ENCODE measurements around the gene MTRR.

MTRR gene

GRCh38 chr5:7868773-7869473 is at the start of gene MTRR, which contains the start of gene FASTKD3:
Gene MTRR (plus strand): TSS chr5:7869148. CDS start chr5:7870795, 1,647 bp downstream.
Gene FASTKD3 (minus strand): TSS chr5:7869031. CDS start chr5:7868083, 948 bp downstream.
- peak; percentile 91 for DNase-seq

GRCh38 chr5:7822449-7822848 is 46.5 kb upstream of the MTRR start:
- DNase-seq = no peak

GRCh38 chr5:7823594-7823993 is 45.4 kb upstream of the MTRR start:
- no peak for DNase-seq

GRCh38 chr5:7824995-7825394 is 44.0 kb upstream of the MTRR start:
- DNase-seq = no peak

- DNase-seq = no peak
Observed at GRCh38 chr5:7825630-7826029, 43.3 kb upstream of the MTRR start.

GRCh38 chr5:7827610-7828009 is 41.3 kb upstream of the MTRR start:
- no peak for DNase-seq

GRCh38 chr5:7828269-7828668 is 40.7 kb upstream of the MTRR start:
- no peak for DNase-seq

GRCh38 chr5:7834982-7835381 is 34.0 kb upstream of the MTRR start:
- no peak for DNase-seq

- DNase-seq = no peak
Observed at GRCh38 chr5:7837403-7837802, 31.5 kb upstream of the MTRR start.

GRCh38 chr5:7842531-7842930 is 26.4 kb upstream of the MTRR start:
- DNase-seq = no peak

GRCh38 chr5:7844901-7845300 is 24.0 kb upstream of the MTRR start:
- DNase-seq = no peak

GRCh38 chr5:7845557-7845956 is 23.4 kb upstream of the MTRR start:
- DNase-seq = no peak

- no peak for DNase-seq
Observed at GRCh38 chr5:7846327-7846726, 22.6 kb upstream of the MTRR start.

- DNase-seq = peak; percentile 14
Observed at GRCh38 chr5:7848296-7848695, 20.7 kb upstream of the MTRR start.

- DNase-seq = peak; percentile 11
Observed at GRCh38 chr5:7849681-7850394, 19.1 kb upstream of the MTRR start.

- DNase-seq = peak; percentile 45
Observed at GRCh38 chr5:7850395-7851239, 18.3 kb upstream of the MTRR start, which contains the start of gene CFAP90. Gene CFAP90 (minus strand): TSS chr5:7851133. CDS start chr5:7851021, 112 bp downstream.

- no peak for DNase-seq
Observed at GRCh38 chr5:7851240-7851592, 17.7 kb upstream of the MTRR start.

- no peak for DNase-seq
Observed at GRCh38 chr5:7851617-7852289, 17.2 kb upstream of the MTRR start.

- peak; percentile 14 for DNase-seq
Observed at GRCh38 chr5:7852542-7852941, 16.4 kb upstream of the MTRR start.

GRCh38 chr5:7852988-7853387 is 16.0 kb upstream of the MTRR start:
- DNase-seq = no peak

GRCh38 chr5:7855611-7856010 is 13.3 kb upstream of the MTRR start:
- no peak for DNase-seq

- no peak for DNase-seq
Observed at GRCh38 chr5:7856855-7857254, 12.1 kb upstream of the MTRR start.

- DNase-seq = no peak
Observed at GRCh38 chr5:7857361-7857760, 11.6 kb upstream of the MTRR start.

Data from fibroblast of skin of right biceps (primary cell).